BLaER1 treated with 17β-estradiol and CSF1 and Interleukin-3, amounts not matched to agents 10 nM and 100 nM (cell line): Measurements from ENCODE around the gene KAZN.

Experiments
- H3K27ac ChIP-seq, 11 experiments: shearing (Covaris generic); formaldehyde crosslinking; 2 replicates each; pipeline ENCODE4 v1.8.1; 2022
- H3K27me3 ChIP-seq, 11 experiments: shearing (Covaris generic); formaldehyde crosslinking; 2 replicates each; pipeline ENCODE4 v1.8.1; 2022
- H3K36me3 ChIP-seq, 11 experiments: shearing (Covaris generic); formaldehyde crosslinking; 2 replicates each; pipeline ENCODE4 v1.8.1; 2022
- H3K4me1 ChIP-seq, 10 experiments: shearing (Covaris generic); formaldehyde crosslinking; 2 replicates each; pipeline ENCODE4 v1.8.1; 2022
- H3K4me2 ChIP-seq, 11 experiments: shearing (Covaris generic); formaldehyde crosslinking; 2 replicates each; pipeline ENCODE4 v1.8.1; 2022
- H3K4me3 ChIP-seq, 10 experiments: shearing (Covaris generic); formaldehyde crosslinking; 2 replicates each; pipeline ENCODE4 v1.8.1; 2022
- H3K9ac ChIP-seq, 11 experiments: shearing (Covaris generic); formaldehyde crosslinking; 2 replicates each; pipeline ENCODE4 v1.8.1; 2022
- H3K9me3 ChIP-seq, 11 experiments: shearing (Covaris generic); formaldehyde crosslinking; replicated peaks in 1 of 11; 2 replicates each; pipeline ENCODE4 v1.8.1; 2022
- H4K20me1 ChIP-seq, 11 experiments: shearing (Covaris generic); formaldehyde crosslinking; 2 replicates each; pipeline ENCODE4 v1.8.1; 2022
- Cebpa-rat ChIP-seq, 11 experiments: shearing (Covaris generic); IDR thresholded peaks; 2 replicates each; pipeline ENCODE4 v1.8.1; 2022

The KAZN gene

GRCh38 chr1:14642712-14643111, 44.2 kb downstream of the KAZN start:
- H3K4me3 ChIP-seq = no peak overlapping the region

GRCh38 chr1:14646973-14647372, 48.5 kb downstream of the KAZN start:
- TF ChIP-seq Cebpa-rat (IDR thresholded peaks at IDR 0.05) = no peak
- Histone ChIP-seq H4K20me1 (no peaks in the 10 kb centered on the region), H3K9me3 (peaks cover 25 to 42% (median 35%) of the 10 kb centered on the region in 11 experiments)

More at GRCh38 chr1:14642712-14643111, 44.2 kb downstream of the KAZN start:
- H3K9me3 ChIP-seq = peaks cover 25 to 45% (median 35%) of the 10 kb centered on the region in 11 experiments
- H3K4me1 ChIP-seq = peaks cover 0 to 3% (median 0%) of the 10 kb centered on the region in 10 experiments; a peak in 1 of 20 replicates
- no peak overlapping the region for H3K4me2 ChIP-seq
- H3K9ac ChIP-seq = no peak overlapping the region
- H3K27ac ChIP-seq = no peak overlapping the region
- TF ChIP-seq Cebpa-rat (IDR thresholded peaks at IDR 0.05) = no peak
- no peaks in the 10 kb centered on the region for H3K36me3 ChIP-seq
- no peaks in the 10 kb centered on the region for H4K20me1 ChIP-seq
- H3K27me3 ChIP-seq = no peaks in the 10 kb centered on the region

GRCh38 chr1:14647777-14648176, 49.3 kb downstream of the KAZN start:
- H4K20me1 ChIP-seq = no peaks in the 10 kb centered on the region
- H3K4me1 ChIP-seq = peaks cover 0 to 3% (median 0%) of the 10 kb centered on the region in 10 experiments; a peak in 1 of 20 replicates
- H3K27ac ChIP-seq = no peak overlapping the region
- H3K27me3 ChIP-seq = no peaks in the 10 kb centered on the region
- H3K9ac ChIP-seq = no peak overlapping the region
- peaks cover 22 to 34% (median 29%) of the 10 kb centered on the region in 11 experiments for H3K9me3 ChIP-seq
- no peak overlapping the region for H3K4me3 ChIP-seq
- no peaks in the 10 kb centered on the region for H3K36me3 ChIP-seq
- TF ChIP-seq Cebpa-rat (IDR thresholded peaks at IDR 0.05) = no peak
- no peak overlapping the region for H3K4me2 ChIP-seq

More at GRCh38 chr1:14646973-14647372, 48.5 kb downstream of the KAZN start:
- peaks cover 0 to 3% (median 0%) of the 10 kb centered on the region in 10 experiments; a peak in 1 of 20 replicates for H3K4me1 ChIP-seq
- H3K27me3 ChIP-seq = no peaks in the 10 kb centered on the region
- H3K4me2 ChIP-seq = no peak overlapping the region
- no peak overlapping the region for H3K27ac ChIP-seq
- H3K36me3 ChIP-seq = no peaks in the 10 kb centered on the region
- no peak overlapping the region for H3K9ac ChIP-seq
- no peak overlapping the region for H3K4me3 ChIP-seq

GRCh38 chr1:14648391-14648790, 49.9 kb downstream of the KAZN start:
- peaks cover 16 to 28% (median 23%) of the 10 kb centered on the region in 11 experiments for H3K9me3 ChIP-seq
- TF ChIP-seq Cebpa-rat (IDR thresholded peaks at IDR 0.05) = no peak
- H3K9ac ChIP-seq = no peak overlapping the region
- peaks cover 0 to 3% (median 0%) of the 10 kb centered on the region in 10 experiments; a peak in 1 of 20 replicates for H3K4me1 ChIP-seq
- H4K20me1 ChIP-seq = no peaks in the 10 kb centered on the region
- H3K36me3 ChIP-seq = no peaks in the 10 kb centered on the region
- H3K4me3 ChIP-seq = no peak overlapping the region
- no peak overlapping the region for H3K4me2 ChIP-seq
- no peaks in the 10 kb centered on the region for H3K27me3 ChIP-seq
- no peak overlapping the region for H3K27ac ChIP-seq

- Histone ChIP-seq H3K4me2 (no peak overlapping the region), H3K27ac (no peak overlapping the region), H3K9ac (no peak overlapping the region), H3K9me3 (peaks cover 15 to 21% (median 16%) of the 10 kb centered on the region in 11 experiments), H4K20me1 (no peaks in the 10 kb centered on the region), H3K27me3 (no peaks in the 10 kb centered on the region), H3K4me1 (no peaks in the 10 kb centered on the region), H3K4me3 (no peak overlapping the region), H3K36me3 (no peaks in the 10 kb centered on the region)
- no peak for TF ChIP-seq Cebpa-rat (IDR thresholded peaks at IDR 0.05)
Observed at GRCh38 chr1:14648896-14649855, 50.7 kb downstream of the KAZN start.

GRCh38 chr1:14649976-14650375, 51.5 kb downstream of the KAZN start:
- H3K27ac ChIP-seq = no peak overlapping the region
- no peaks in the 10 kb centered on the region for H3K27me3 ChIP-seq
- H3K9ac ChIP-seq = no peak overlapping the region
- H3K4me3 ChIP-seq = no peak overlapping the region
- peaks cover 8 to 13% (median 8%) of the 10 kb centered on the region in 11 experiments for H3K9me3 ChIP-seq
- H3K36me3 ChIP-seq = no peaks in the 10 kb centered on the region
- H4K20me1 ChIP-seq = no peaks in the 10 kb centered on the region
- H3K4me2 ChIP-seq = no peak overlapping the region
- TF ChIP-seq Cebpa-rat (IDR thresholded peaks at IDR 0.05) = no peak
- H3K4me1 ChIP-seq = no peaks in the 10 kb centered on the region

- H3K36me3 ChIP-seq = no peaks in the 10 kb centered on the region
- no peaks in the 10 kb centered on the region for H4K20me1 ChIP-seq
- no peak for TF ChIP-seq Cebpa-rat (IDR thresholded peaks at IDR 0.05)
- H3K27ac ChIP-seq = no peak overlapping the region
- no peaks in the 10 kb centered on the region for H3K27me3 ChIP-seq
- H3K4me3 ChIP-seq = no peak overlapping the region
- H3K9me3 ChIP-seq = 0 out of 22 replicates have a peak, but pooled peaks cover 0 to 5% (median 0%) of the 10 kb centered on the region in 11 experiments
- no peak overlapping the region for H3K9ac ChIP-seq
- H3K4me2 ChIP-seq = no peak overlapping the region
- no peaks in the 10 kb centered on the region for H3K4me1 ChIP-seq
Observed at GRCh38 chr1:14650951-14651350, 52.5 kb downstream of the KAZN start.

GRCh38 chr1:14652840-14653239, 54.4 kb downstream of the KAZN start:
- no peak for TF ChIP-seq Cebpa-rat (IDR thresholded peaks at IDR 0.05)
- H3K27ac ChIP-seq = no peak overlapping the region
- no peaks in the 10 kb centered on the region for H4K20me1 ChIP-seq
- no peak overlapping the region for H3K4me2 ChIP-seq
- no peaks in the 10 kb centered on the region for H3K27me3 ChIP-seq
- no peaks in the 10 kb centered on the region for H3K4me1 ChIP-seq
- H3K4me3 ChIP-seq = no peak overlapping the region
- H3K36me3 ChIP-seq = no peaks in the 10 kb centered on the region
- no peaks in the 10 kb centered on the region for H3K9me3 ChIP-seq
- no peak overlapping the region for H3K9ac ChIP-seq

- TF ChIP-seq Cebpa-rat (IDR thresholded peaks at IDR 0.05) = no peak
- Histone ChIP-seq H3K9me3 (no peaks in the 10 kb centered on the region), H3K4me2 (no peak overlapping the region), H4K20me1 (no peaks in the 10 kb centered on the region), H3K27ac (no peak overlapping the region), H3K9ac (no peak overlapping the region), H3K4me1 (no peaks in the 10 kb centered on the region), H3K36me3 (no peaks in the 10 kb centered on the region), H3K4me3 (no peak overlapping the region), H3K27me3 (no peaks in the 10 kb centered on the region)
Observed at GRCh38 chr1:14653461-14653960, 55.0 kb downstream of the KAZN start.
